SU-DHL-6 (cell line): Measurements from ENCODE around the gene COL23A1.
"Not testable (repeated sequence)": the region's sequence is repeated elsewhere in the genome, so short reads cannot be mapped to it uniquely, and the experiment has no call there.

Experiments
- H2AFZ ChIP-seq: fragments of 200-600 bp; sonication (generic); 2 replicates; pipeline ENCODE4 v1.6.1; 2014; ENCODE audit warnings: low read depth, mild to moderate bottlenecking, moderate library complexity, mixed read lengths, antibody characterized with exemption, low read length; ENCODE audit not compliant: severe bottlenecking
- H3F3A ChIP-seq: fragments of 200-600 bp; shearing (Covaris generic); 2 replicates; pipeline ENCODE4 v1.6.0; 2016; ENCODE audit warnings: antibody characterized with exemption, mild to moderate bottlenecking; ENCODE audit not compliant: insufficient read depth
- H3K27ac ChIP-seq: fragments of 200-600 bp; sonication (generic); 2 replicates; pipeline ENCODE4 v1.5.1; 2016; ENCODE audit warnings: low read depth, mild to moderate bottlenecking, low read length, moderate library complexity, mixed read lengths
- H3K27me3 ChIP-seq: fragments of 200-600 bp; sonication (generic), shearing (Covaris generic); 2 replicates; pipeline ENCODE4 v1.6.0; 2014; ENCODE audit warnings: mild to moderate bottlenecking, low read length
- H3K36me3 ChIP-seq: fragments of 200-600 bp; sonication (generic); 2 replicates; pipeline ENCODE4 v1.6.1; 2014; ENCODE audit warnings: mild to moderate bottlenecking, low read length, mixed read lengths
- H3K4me2 ChIP-seq: fragments of 300-600, 200-600 bp; shearing (Covaris generic), sonication (generic); 2 replicates; pipeline ENCODE4 v1.6.0; 2014; ENCODE audit warnings: low read length, low read depth, mild to moderate bottlenecking; ENCODE audit not compliant: poor library complexity, severe bottlenecking
- H3K4me3 ChIP-seq: fragments of 200-600 bp; sonication (generic); 2 replicates; pipeline ENCODE4 v1.5.1; 2014; ENCODE audit warnings: antibody characterized with exemption, low read length, mild to moderate bottlenecking, mixed read lengths; ENCODE audit not compliant: insufficient read depth, poor library complexity, severe bottlenecking
- H3K79me2 ChIP-seq: fragments of 200-600 bp; sonication (generic); 2 replicates; pipeline ENCODE4 v1.6.1; 2014; ENCODE audit warnings: mild to moderate bottlenecking, low read length, moderate library complexity; ENCODE audit not compliant: insufficient read depth
- H3K9ac ChIP-seq: fragments of 200-600 bp; sonication (generic); 2 replicates; pipeline ENCODE4 v1.7.0; 2014; ENCODE audit warnings: mild to moderate bottlenecking, low read length
- H3K9me2 ChIP-seq: fragments of 200-600 bp; sonication (generic); replicated peaks from 2 replicates; pipeline ENCODE4 v1.6.1; 2014; ENCODE audit warnings: low read length; ENCODE audit not compliant: insufficient read depth
- H3K9me3 ChIP-seq: fragments of 200-600 bp; sonication (generic); 2 replicates; pipeline ENCODE4 v1.6.1; 2014; ENCODE audit warnings: low read length, mixed read lengths; ENCODE audit not compliant: insufficient read depth
- H4K20me1 ChIP-seq: fragments of 200-600 bp; sonication (generic); 2 replicates; pipeline ENCODE4 v1.6.1; 2014; ENCODE audit warnings: low read depth, mild to moderate bottlenecking, antibody characterized with exemption, low read length, moderate library complexity, mixed read lengths
- EZH2phosphoT487 ChIP-seq: fragments of 200-600 bp; sonication (generic), shearing (Covaris generic); conservative IDR thresholded peaks from 2 replicates; pipeline ENCODE4 v1.6.1; 2018; ENCODE audit warnings: mild to moderate bottlenecking, antibody characterized with exemption, low read length, moderate library complexity, mixed read lengths
- TF ChIP-seq, protein P1 (sequence below): fragments of 200-600 bp; sonication (generic); IDR thresholded peaks from one replicate; pipeline ENCODE4 v1.5.1; 2017; ENCODE audit warnings: antibody characterized with exemption, mild to moderate bottlenecking, low read length, moderate library complexity; ENCODE audit not compliant: insufficient read depth, poor library complexity, severe bottlenecking

COL23A1 gene

DNA sequence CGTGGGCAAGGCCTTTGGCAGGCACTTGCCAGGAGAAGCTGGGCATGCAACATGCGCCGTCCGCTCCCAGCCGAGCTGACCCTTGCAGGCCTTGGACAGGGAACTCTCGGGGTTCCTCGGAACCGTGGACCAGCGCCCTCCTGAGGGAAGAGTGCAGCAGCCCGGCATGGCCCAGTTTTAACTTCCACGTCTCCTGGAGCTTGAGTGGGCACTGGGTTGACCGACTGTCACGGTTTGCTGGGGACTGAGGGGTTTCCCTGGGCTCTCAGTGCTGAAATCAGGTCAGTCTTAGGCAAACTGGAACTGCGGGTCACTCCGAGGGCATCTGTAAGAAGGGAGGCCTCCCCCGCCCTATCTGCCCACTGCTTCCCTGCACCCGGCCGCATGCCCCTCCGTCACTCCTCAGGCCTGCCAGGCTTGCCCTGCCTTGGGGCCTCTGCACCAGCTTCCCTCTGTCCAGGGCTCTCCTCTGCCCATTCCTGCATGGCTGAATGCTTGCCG is 270.6 kb downstream of the COL23A1 start:
- H3K27ac ChIP-seq = no peak overlapping the region
- H3F3A ChIP-seq = peaks cover 15% of the 10 kb centered on the region
- no peaks in the 10 kb centered on the region for H3K9me2 ChIP-seq
- H3K4me2 ChIP-seq = no peak overlapping the region
- no peak overlapping the region for H2AFZ ChIP-seq
- no peaks in the 10 kb centered on the region for H3K27me3 ChIP-seq
- peaks cover 7% of the 10 kb centered on the region; the same call in 1 of the 2 replicates for H3K9me3 ChIP-seq
- H4K20me1 ChIP-seq = no peaks in the 10 kb centered on the region
- H3K4me3 ChIP-seq = no peak overlapping the region
- TF ChIP-seq, protein P1, sequence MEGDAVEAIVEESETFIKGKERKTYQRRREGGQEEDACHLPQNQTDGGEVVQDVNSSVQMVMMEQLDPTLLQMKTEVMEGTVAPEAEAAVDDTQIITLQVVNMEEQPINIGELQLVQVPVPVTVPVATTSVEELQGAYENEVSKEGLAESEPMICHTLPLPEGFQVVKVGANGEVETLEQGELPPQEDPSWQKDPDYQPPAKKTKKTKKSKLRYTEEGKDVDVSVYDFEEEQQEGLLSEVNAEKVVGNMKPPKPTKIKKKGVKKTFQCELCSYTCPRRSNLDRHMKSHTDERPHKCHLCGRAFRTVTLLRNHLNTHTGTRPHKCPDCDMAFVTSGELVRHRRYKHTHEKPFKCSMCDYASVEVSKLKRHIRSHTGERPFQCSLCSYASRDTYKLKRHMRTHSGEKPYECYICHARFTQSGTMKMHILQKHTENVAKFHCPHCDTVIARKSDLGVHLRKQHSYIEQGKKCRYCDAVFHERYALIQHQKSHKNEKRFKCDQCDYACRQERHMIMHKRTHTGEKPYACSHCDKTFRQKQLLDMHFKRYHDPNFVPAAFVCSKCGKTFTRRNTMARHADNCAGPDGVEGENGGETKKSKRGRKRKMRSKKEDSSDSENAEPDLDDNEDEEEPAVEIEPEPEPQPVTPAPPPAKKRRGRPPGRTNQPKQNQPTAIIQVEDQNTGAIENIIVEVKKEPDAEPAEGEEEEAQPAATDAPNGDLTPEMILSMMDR = no peak
- TF ChIP-seq EZH2phosphoT487 = no peak
- no peak overlapping the region for H3K9ac ChIP-seq
- no peaks in the 10 kb centered on the region for H3K36me3 ChIP-seq
- no peaks in the 10 kb centered on the region; the same call in 1 of the 2 replicates for H3K79me2 ChIP-seq

- no peaks in the 10 kb centered on the region for H3K9me2 ChIP-seq
- no peaks in the 10 kb centered on the region for H4K20me1 ChIP-seq
- H3K4me2 ChIP-seq = no peak overlapping the region
- H3K4me3 ChIP-seq = no peak overlapping the region
- no peak for TF ChIP-seq EZH2phosphoT487
- TF ChIP-seq, protein P1 = no peak
- no peak overlapping the region for H2AFZ ChIP-seq
- no peaks in the 10 kb centered on the region for H3K27me3 ChIP-seq
- no peaks in the 10 kb centered on the region; the same call in 1 of the 2 replicates for H3K79me2 ChIP-seq
- H3K27ac ChIP-seq = no peak overlapping the region
- H3K9me3 ChIP-seq = peaks cover 7% of the 10 kb centered on the region; the same call in 1 of the 2 replicates
- H3K9ac ChIP-seq = no peak overlapping the region
- H3F3A ChIP-seq = peaks cover 8% of the 10 kb centered on the region
- H3K36me3 ChIP-seq = no peaks in the 10 kb centered on the region
These were observed 271.3 kb downstream of the COL23A1 start for GRCh38 chr5:178318893-178319292.

DNA sequence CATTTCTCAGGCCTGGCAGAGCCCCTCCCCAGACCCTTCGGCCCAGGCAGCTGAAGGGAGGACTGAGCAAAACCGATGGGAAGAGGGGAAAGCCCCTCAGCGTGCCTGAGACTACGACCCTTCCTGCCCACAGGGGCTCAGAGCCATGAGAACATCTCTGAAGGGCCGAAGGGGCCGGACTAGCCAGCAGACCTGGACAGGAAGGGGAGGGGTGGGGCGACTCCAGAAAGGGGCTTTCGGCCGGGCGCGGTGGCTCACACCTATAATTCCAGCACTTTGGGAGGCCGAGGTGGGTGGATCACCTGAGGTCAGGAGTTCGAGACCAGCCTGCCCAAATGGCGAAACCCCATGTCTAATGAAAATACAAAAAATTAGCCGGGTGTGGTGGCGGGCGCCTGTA is 271.8 kb downstream of the COL23A1 start:
- H4K20me1 ChIP-seq = no peaks in the 10 kb centered on the region
- no peaks in the 10 kb centered on the region; the same call in 1 of the 2 replicates for H3K79me2 ChIP-seq
- no peak overlapping the region for H3K9ac ChIP-seq
- TF ChIP-seq, protein P1 = no peak
- no peak for TF ChIP-seq EZH2phosphoT487
- H3K27me3 ChIP-seq = no peaks in the 10 kb centered on the region
- H3K4me3 ChIP-seq = no peak overlapping the region
- peaks cover 3% of the 10 kb centered on the region; the same call in 1 of the 2 replicates for H3F3A ChIP-seq
- no peak overlapping the region for H3K4me2 ChIP-seq
- no peak overlapping the region for H3K27ac ChIP-seq
- H3K36me3 ChIP-seq = no peaks in the 10 kb centered on the region
- peaks cover 7% of the 10 kb centered on the region; the same call in 1 of the 2 replicates for H3K9me3 ChIP-seq
- H2AFZ ChIP-seq = no peak overlapping the region
- H3K9me2 ChIP-seq = no peaks in the 10 kb centered on the region

DNA sequence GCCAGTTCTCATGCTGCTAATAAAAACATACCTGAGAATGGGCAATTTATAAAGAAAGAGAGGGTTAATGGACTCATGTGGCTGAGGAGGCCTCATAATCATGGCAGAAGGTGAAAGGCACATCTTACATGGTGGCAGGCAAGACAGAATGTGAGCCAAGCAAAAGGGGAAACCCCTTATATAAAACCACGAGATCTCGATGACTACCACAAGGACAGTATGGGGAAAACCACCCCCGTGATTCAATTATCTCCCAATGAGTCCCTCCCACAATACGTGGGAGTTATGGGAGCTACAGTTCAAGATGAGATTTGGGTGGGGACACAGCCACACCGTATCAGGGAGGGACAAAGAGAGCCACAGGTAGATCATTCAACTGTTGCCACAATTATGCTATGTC is 272.5 kb downstream of the COL23A1 start:
- not testable (repeated sequence) for H3K9ac ChIP-seq, H2AFZ ChIP-seq, H4K20me1 ChIP-seq, H3K27ac ChIP-seq, H3F3A ChIP-seq, H3K36me3 ChIP-seq, H3K27me3 ChIP-seq, H3K9me2 ChIP-seq, H3K9me3 ChIP-seq, H3K79me2 ChIP-seq, H3K4me2 ChIP-seq, H3K4me3 ChIP-seq
